Measurements from ENCODE around the gene CLSTN1.

The CLSTN1 gene

GRCh38 chr1:9746651-9747050 is 77.1 kb downstream of the CLSTN1 start:
- Histone ChIP-seq H4K8ac (ENCODE audit: low read depth, low read length) (no peak overlapping the region), H3K27ac (replicated peaks; ENCODE audit: low read length) (no peak overlapping the region), H3K9me3 (replicated peaks in 1 of 2; ENCODE audit: control insufficient read depth in 2 of 2, insufficient read depth in 1 of 2, low read depth in 1 of 2, low read length in 2 of 2) (peaks cover 0 to 2% of the 10 kb centered on the region in 2 donors), H3K79me1 (ENCODE audit: low read depth, low read length) (peaks cover 3% of the 10 kb centered on the region), H3K4me2 (ENCODE audit: insufficient read depth, low read length, poor library complexity, severe bottlenecking) (no peak overlapping the region), H3K18ac (ENCODE audit: low read length) (no peak overlapping the region), H4K91ac (ENCODE audit: low read depth, low read length, poor library complexity) (no peak overlapping the region), H2AK5ac (ENCODE audit: low read depth, low read length) (no peak overlapping the region), H2AFZ (ENCODE audit: low read length) (no peak overlapping the region), H3K4me3 (ENCODE audit: low read length in 2 of 2) (no peak overlapping the region), H3K9ac (ENCODE audit: low read depth, low read length, poor library complexity) (no peak overlapping the region), H3K23ac (ENCODE audit: low read depth, low read length, poor library complexity) (no peak overlapping the region), H3K36me3 (replicated peaks in 1 of 2; ENCODE audit: control insufficient read depth in 2 of 2, insufficient read depth in 2 of 2, low read length in 2 of 2) (peaks cover 50 to 94% of the 10 kb centered on the region in 2 donors), H3K27me3 (ENCODE audit: control insufficient read depth in 3 of 3, insufficient read depth in 3 of 3, low read depth in 1 of 3, low read length in 3 of 3) (no peaks in the 10 kb centered on the region), H2BK12ac (ENCODE audit: low read length) (no peak overlapping the region), H2BK5ac (ENCODE audit: low read length) (no peak overlapping the region), H2BK15ac (ENCODE audit: low read length) (no peak overlapping the region), H2BK120ac (ENCODE audit: low read depth, low read length) (no peak overlapping the region), H3K14ac (ENCODE audit: low read length) (no peak overlapping the region), H3K4me1 (ENCODE audit: control insufficient read depth in 2 of 2, insufficient read depth in 1 of 2, low read depth in 1 of 2, low read length in 2 of 2) (no peaks in the 10 kb centered on the region), H3K4ac (ENCODE audit: low read length) (no peak overlapping the region)
- DNase-seq (ENCODE audit: low spot score): no peak
- WGBS, 2 donors (ENCODE audit: extremely low coverage in 2 of 2, insufficient read length in 2 of 2, insufficient replicate concordance in 1 of 2): no CpG with 5 or more reads among the region's 7 CpGs

- H3K4me3 ChIP-seq (ENCODE audit: low read length in 2 of 2): no peak overlapping the region
- H3K27ac ChIP-seq (replicated peaks; ENCODE audit: low read length): no peak overlapping the region
- H3K23ac ChIP-seq (ENCODE audit: low read depth, low read length, poor library complexity): no peak overlapping the region
- no peak overlapping the region for H3K9ac ChIP-seq (ENCODE audit: low read depth, low read length, poor library complexity)
- H2BK12ac ChIP-seq (ENCODE audit: low read length): no peak overlapping the region
- no peak overlapping the region for H3K4me2 ChIP-seq (ENCODE audit: insufficient read depth, low read length, poor library complexity, severe bottlenecking)
- no peak overlapping the region for H3K14ac ChIP-seq (ENCODE audit: low read length)
- no peak overlapping the region for H4K8ac ChIP-seq (ENCODE audit: low read depth, low read length)
- H2BK120ac ChIP-seq (ENCODE audit: low read depth, low read length): no peak overlapping the region
- no peak overlapping the region for H3K18ac ChIP-seq (ENCODE audit: low read length)
- no peak overlapping the region for H2AFZ ChIP-seq (ENCODE audit: low read length)
- H3K9me3 ChIP-seq (replicated peaks in 1 of 2; ENCODE audit: control insufficient read depth in 2 of 2, insufficient read depth in 1 of 2, low read depth in 1 of 2, low read length in 2 of 2): peaks cover 0 to 2% of the 10 kb centered on the region in 2 donors
- H2BK5ac ChIP-seq (ENCODE audit: low read length): no peak overlapping the region
- H3K4me1 ChIP-seq (ENCODE audit: control insufficient read depth in 2 of 2, insufficient read depth in 1 of 2, low read depth in 1 of 2, low read length in 2 of 2): no peaks in the 10 kb centered on the region
- no CpG with 5 or more reads among the region's 3 CpGs for WGBS, 2 donors (ENCODE audit: extremely low coverage in 2 of 2, insufficient read length in 2 of 2, insufficient replicate concordance in 1 of 2)
- no peak overlapping the region for H4K91ac ChIP-seq (ENCODE audit: low read depth, low read length, poor library complexity)
- H2AK5ac ChIP-seq (ENCODE audit: low read depth, low read length): no peak overlapping the region
- DNase-seq (ENCODE audit: low spot score): no peak
- peaks cover 3% of the 10 kb centered on the region for H3K79me1 ChIP-seq (ENCODE audit: low read depth, low read length)
- no peaks in the 10 kb centered on the region for H3K27me3 ChIP-seq (ENCODE audit: control insufficient read depth in 3 of 3, insufficient read depth in 3 of 3, low read depth in 1 of 3, low read length in 3 of 3)
- no peak overlapping the region for H3K4ac ChIP-seq (ENCODE audit: low read length)
- H2BK15ac ChIP-seq (ENCODE audit: low read length): no peak overlapping the region
- H3K36me3 ChIP-seq (replicated peaks in 1 of 2; ENCODE audit: control insufficient read depth in 2 of 2, insufficient read depth in 2 of 2, low read length in 2 of 2): peaks cover 49 to 94% of the 10 kb centered on the region in 2 donors
Observed at GRCh38 chr1:9746211-9746610, 77.6 kb downstream of the CLSTN1 start.

- peak overlapping the region in 1 of 2 donors; percentile 52 for H3K4me3 ChIP-seq (ENCODE audit: low read length in 2 of 2)
- peak overlapping the region; percentile 75 for H3K23ac ChIP-seq (ENCODE audit: low read depth, low read length, poor library complexity)
- no peak overlapping the region for H4K91ac ChIP-seq (ENCODE audit: low read depth, low read length, poor library complexity)
- no peak overlapping the region for H2BK5ac ChIP-seq (ENCODE audit: low read length)
- no peak overlapping the region for H4K8ac ChIP-seq (ENCODE audit: low read depth, low read length)
- H3K9ac ChIP-seq (ENCODE audit: low read depth, low read length, poor library complexity): peak overlapping the region; percentile 30
- H3K27me3 ChIP-seq (ENCODE audit: control insufficient read depth in 3 of 3, insufficient read depth in 3 of 3, low read depth in 1 of 3, low read length in 3 of 3): no peaks in the 10 kb centered on the region
- peak overlapping the region; percentile 16 for H2BK120ac ChIP-seq (ENCODE audit: low read depth, low read length)
- no peak overlapping the region for H3K4me2 ChIP-seq (ENCODE audit: insufficient read depth, low read length, poor library complexity, severe bottlenecking)
- no peaks in the 10 kb centered on the region for H3K4me1 ChIP-seq (ENCODE audit: control insufficient read depth in 2 of 2, insufficient read depth in 1 of 2, low read depth in 1 of 2, low read length in 2 of 2)
- peaks cover 47 to 94% of the 10 kb centered on the region in 2 donors for H3K36me3 ChIP-seq (replicated peaks in 1 of 2; ENCODE audit: control insufficient read depth in 2 of 2, insufficient read depth in 2 of 2, low read length in 2 of 2)
- H3K14ac ChIP-seq (ENCODE audit: low read length): no peak overlapping the region
- H3K27ac ChIP-seq (replicated peaks; ENCODE audit: low read length): no peak overlapping the region
- H2AK5ac ChIP-seq (ENCODE audit: low read depth, low read length): no peak overlapping the region
- no peak overlapping the region for H3K4ac ChIP-seq (ENCODE audit: low read length)
- H3K18ac ChIP-seq (ENCODE audit: low read length): no peak overlapping the region
- H3K9me3 ChIP-seq (replicated peaks in 1 of 2; ENCODE audit: control insufficient read depth in 2 of 2, insufficient read depth in 1 of 2, low read depth in 1 of 2, low read length in 2 of 2): peaks cover 0 to 2% of the 10 kb centered on the region in 2 donors
- H2AFZ ChIP-seq (ENCODE audit: low read length): no peak overlapping the region
- peaks cover 3% of the 10 kb centered on the region for H3K79me1 ChIP-seq (ENCODE audit: low read depth, low read length)
- no CpG with 5 or more reads among the region's 28 CpGs for WGBS, 2 donors (ENCODE audit: extremely low coverage in 2 of 2, insufficient read length in 2 of 2, insufficient replicate concordance in 1 of 2)
- H2BK12ac ChIP-seq (ENCODE audit: low read length): no peak overlapping the region
- no peak overlapping the region for H2BK15ac ChIP-seq (ENCODE audit: low read length)
- DNase-seq (ENCODE audit: low spot score): no peak
Observed at GRCh38 chr1:9744106-9744799, 79.5 kb downstream of the CLSTN1 start.

GRCh38 chr1:9737671-9738070 is 86.1 kb downstream of the CLSTN1 start:
- Histone ChIP-seq H2AFZ (ENCODE audit: low read length) (no peak overlapping the region), H3K4ac (ENCODE audit: low read length) (no peak overlapping the region), H3K36me3 (replicated peaks in 1 of 2; ENCODE audit: control insufficient read depth in 2 of 2, insufficient read depth in 2 of 2, low read length in 2 of 2) (peaks cover 69 to 98% of the 10 kb centered on the region in 2 donors), H3K23ac (ENCODE audit: low read depth, low read length, poor library complexity) (no peak overlapping the region), H2BK5ac (ENCODE audit: low read length) (no peak overlapping the region), H3K18ac (ENCODE audit: low read length) (no peak overlapping the region), H3K9ac (ENCODE audit: low read depth, low read length, poor library complexity) (no peak overlapping the region), H2BK12ac (ENCODE audit: low read length) (no peak overlapping the region), H3K79me1 (ENCODE audit: low read depth, low read length) (peaks cover 3% of the 10 kb centered on the region), H2AK5ac (ENCODE audit: low read depth, low read length) (no peak overlapping the region), H3K4me1 (ENCODE audit: control insufficient read depth in 2 of 2, insufficient read depth in 1 of 2, low read depth in 1 of 2, low read length in 2 of 2) (peaks cover 0 to 5% of the 10 kb centered on the region in 2 donors), H3K27me3 (ENCODE audit: control insufficient read depth in 3 of 3, insufficient read depth in 3 of 3, low read depth in 1 of 3, low read length in 3 of 3) (no peaks in the 10 kb centered on the region), H3K4me3 (ENCODE audit: low read length in 2 of 2) (no peak overlapping the region), H2BK15ac (ENCODE audit: low read length) (no peak overlapping the region), H3K27ac (replicated peaks; ENCODE audit: low read length) (no peak overlapping the region), H3K9me3 (replicated peaks in 1 of 2; ENCODE audit: control insufficient read depth in 2 of 2, insufficient read depth in 1 of 2, low read depth in 1 of 2, low read length in 2 of 2) (peaks cover 0 to 7% of the 10 kb centered on the region in 2 donors), H3K4me2 (ENCODE audit: insufficient read depth, low read length, poor library complexity, severe bottlenecking) (no peak overlapping the region), H2BK120ac (ENCODE audit: low read depth, low read length) (no peak overlapping the region), H4K8ac (ENCODE audit: low read depth, low read length) (no peak overlapping the region), H3K14ac (ENCODE audit: low read length) (no peak overlapping the region), H4K91ac (ENCODE audit: low read depth, low read length, poor library complexity) (no peak overlapping the region)
- DNase-seq (ENCODE audit: low spot score): no peak
- WGBS, 2 donors (ENCODE audit: extremely low coverage in 2 of 2, insufficient read length in 2 of 2, insufficient replicate concordance in 1 of 2): no CpG with 5 or more reads among the region's 10 CpGs

Measured in neuronal stem cell (in vitro differentiated cells).